GM10266 (cell line): ENCODE data around the gene EFEMP2.

Source experiments
- DNase-seq: peaks from one replicate; pipeline ENCODE4 v3.0.0; 2012; ENCODE audit errors: extremely low spot score
- CTCF ChIP-seq: IDR thresholded peaks from 2 replicates; pipeline ENCODE4 v1.5.1; 2012; ENCODE audit warnings: mild to moderate bottlenecking, low read depth; ENCODE audit not compliant: control insufficient read depth, insufficient read depth; ENCODE audit errors: missing control alignments

The EFEMP2 gene

GRCh38 chr11:65872586-65873317 lies at the start of gene EFEMP2:
EFEMP2 (minus strand) TSS chr11:65872800; CDS start chr11:65872354, 446 bp downstream.
- DNase-seq, result no peak
- no peak for TF ChIP-seq CTCF

DNA sequence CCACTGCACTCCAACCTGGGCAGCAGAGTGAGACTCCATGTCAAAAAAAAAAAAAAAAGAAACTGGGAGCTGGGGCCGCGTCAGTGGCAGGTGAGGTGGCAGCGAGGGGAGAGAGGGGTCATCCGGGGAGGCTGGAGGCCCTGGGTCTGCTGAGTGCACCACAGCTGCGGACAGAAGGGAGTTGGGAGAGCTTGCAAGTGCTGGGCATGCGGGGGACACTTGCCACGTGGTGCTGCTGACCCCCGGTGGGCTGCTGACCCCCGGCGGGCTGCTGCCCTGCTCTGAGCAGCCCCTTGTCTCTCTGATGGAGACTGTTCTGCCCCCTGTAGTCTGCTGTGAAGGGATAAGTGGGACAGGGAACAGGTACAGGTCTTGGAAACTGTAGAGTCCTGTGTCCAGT lies 49.3 kb upstream of the EFEMP2 start:
- no peak for DNase-seq
- TF ChIP-seq CTCF, result no peak

DNA sequence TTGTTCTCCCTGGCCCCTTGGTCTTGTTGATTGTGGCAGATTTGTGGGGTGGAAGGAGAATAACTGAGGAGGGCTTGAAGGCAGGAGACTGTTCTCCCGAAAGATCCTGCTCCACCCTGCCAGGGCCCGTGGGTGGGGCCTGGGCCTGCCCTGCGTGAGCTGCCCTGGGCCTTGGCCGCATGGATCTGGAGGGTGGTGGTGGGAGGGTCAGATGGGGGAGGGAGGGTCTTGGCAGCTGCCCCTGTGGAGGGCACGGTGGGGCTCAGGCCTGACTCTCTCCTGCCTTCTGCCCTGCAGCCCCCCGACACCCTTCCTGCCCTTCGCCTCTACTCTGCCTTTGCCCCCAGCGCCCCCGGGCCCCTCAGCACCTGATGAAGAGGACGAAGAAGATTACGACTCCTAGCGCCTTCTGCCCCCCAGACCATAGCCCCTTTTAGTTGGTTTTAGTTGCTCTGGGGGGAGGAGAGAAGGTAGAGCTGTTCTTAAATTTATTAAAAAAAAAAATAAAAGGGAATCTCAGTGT lies 48.5 kb upstream of the EFEMP2 start:
- DNase-seq, result no peak
- TF ChIP-seq CTCF, result no peak

GRCh38 chr11:65920372-65920802 lies 47.8 kb upstream of the EFEMP2 start:
- DNase-seq, result no peak

GRCh38 chr11:65919573-65920371 lies 47.2 kb upstream of the EFEMP2 start:
- no peak for TF ChIP-seq CTCF
- DNase-seq, result no peak

More at GRCh38 chr11:65920372-65920802, 47.8 kb upstream of the EFEMP2 start:
- no peak for TF ChIP-seq CTCF

DNA sequence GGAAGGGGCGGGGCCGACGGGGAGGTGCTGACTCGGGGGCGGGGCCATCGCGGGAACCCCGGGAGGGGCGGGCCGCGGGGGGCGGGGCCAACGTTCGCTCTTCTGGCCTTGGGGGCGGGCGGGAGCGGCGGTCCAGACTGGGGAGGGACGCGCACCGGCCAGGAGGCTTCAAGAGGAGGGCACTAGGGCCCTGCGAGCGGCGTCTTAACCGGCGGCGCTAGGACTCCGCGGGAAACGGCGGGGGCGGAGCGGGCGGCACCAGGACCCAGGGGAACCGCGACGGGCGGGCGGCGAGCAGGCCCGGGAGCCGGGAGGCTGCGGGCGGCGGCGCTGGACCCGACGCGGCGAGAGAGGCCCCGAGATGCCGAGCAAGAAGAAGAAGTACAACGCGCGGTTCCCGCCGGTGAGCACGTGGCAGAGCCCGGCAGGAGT lies 46.6 kb upstream of the EFEMP2 start, which contains the start of gene DRAP1:
TSS of gene DRAP1 (plus strand) at position 286 of the 432 bp plus-strand sequence. CDS start at position 362, 76 bp downstream.
- peak; percentile 100 for DNase-seq
- TF ChIP-seq CTCF, result no peak
